ENCODE data around the gene TMTC1. TPM values are rescaled to one million over a fixed set of nuclear protein-coding genes. Genes with fewer than 3 reads are reported as not detected.

TMTC1 gene
- total RNA-seq, 1 donor from 2014 or later, result 1.4 TPM

- Mint-ChIP-seq H3K27ac (ENCODE audit: unreplicated experiment) (no peak overlapping the region), H3K27me3 (ENCODE audit: unreplicated experiment) (no peaks in the 10 kb centered on the region), H3K4me3 (ENCODE audit: unreplicated experiment) (no peak overlapping the region), H3K36me3 (ENCODE audit: unreplicated experiment) (no peaks in the 10 kb centered on the region), H3K9me3 (ENCODE audit: unreplicated experiment) (no peaks in the 10 kb centered on the region), H3K4me1 (ENCODE audit: low read depth, unreplicated experiment) (no peaks in the 10 kb centered on the region)
- DNase-seq, result no peak
- no peak for TF ChIP-seq CTCF (IDR thresholded peaks at IDR 0.05; ENCODE audit: partially characterized antibody, unreplicated experiment)
Measured at GRCh38 chr12:29521951-29522350, 261.8 kb downstream of the TMTC1 start.

GRCh38 chr12:29519585-29520182, 264.1 kb downstream of the TMTC1 start:
- peak; percentile 82 for TF ChIP-seq CTCF (IDR thresholded peaks at IDR 0.05; ENCODE audit: partially characterized antibody, unreplicated experiment)
- Mint-ChIP-seq H3K4me1 (ENCODE audit: low read depth, unreplicated experiment) (no peaks in the 10 kb centered on the region), H3K27me3 (ENCODE audit: unreplicated experiment) (no peaks in the 10 kb centered on the region), H3K36me3 (ENCODE audit: unreplicated experiment) (no peaks in the 10 kb centered on the region), H3K9me3 (ENCODE audit: unreplicated experiment) (no peaks in the 10 kb centered on the region), H3K4me3 (ENCODE audit: unreplicated experiment) (no peak overlapping the region), H3K27ac (ENCODE audit: unreplicated experiment) (no peak overlapping the region)
- DNase-seq, result no peak

GRCh38 chr12:29518407-29518806, 265.3 kb downstream of the TMTC1 start:
- no peaks in the 10 kb centered on the region for H3K27me3 Mint-ChIP-seq (ENCODE audit: unreplicated experiment)
- H3K36me3 Mint-ChIP-seq (ENCODE audit: unreplicated experiment), result no peaks in the 10 kb centered on the region
- no peak for TF ChIP-seq CTCF (IDR thresholded peaks at IDR 0.05; ENCODE audit: partially characterized antibody, unreplicated experiment)
- DNase-seq, result no peak
- no peak overlapping the region for H3K27ac Mint-ChIP-seq (ENCODE audit: unreplicated experiment)
- no peak overlapping the region for H3K4me3 Mint-ChIP-seq (ENCODE audit: unreplicated experiment)
- no peaks in the 10 kb centered on the region for H3K9me3 Mint-ChIP-seq (ENCODE audit: unreplicated experiment)
- no peaks in the 10 kb centered on the region for H3K4me1 Mint-ChIP-seq (ENCODE audit: low read depth, unreplicated experiment)

GRCh38 chr12:29517264-29517663, 266.5 kb downstream of the TMTC1 start:
- TF ChIP-seq CTCF (IDR thresholded peaks at IDR 0.05; ENCODE audit: partially characterized antibody, unreplicated experiment), result no peak
- Mint-ChIP-seq H3K27me3 (ENCODE audit: unreplicated experiment) (no peaks in the 10 kb centered on the region), H3K9me3 (ENCODE audit: unreplicated experiment) (no peaks in the 10 kb centered on the region), H3K4me3 (ENCODE audit: unreplicated experiment) (no peak overlapping the region), H3K27ac (ENCODE audit: unreplicated experiment) (no peak overlapping the region), H3K4me1 (ENCODE audit: low read depth, unreplicated experiment) (no peaks in the 10 kb centered on the region), H3K36me3 (ENCODE audit: unreplicated experiment) (no peaks in the 10 kb centered on the region)
- no peak for DNase-seq

GRCh38 chr12:29516431-29516875, 267.3 kb downstream of the TMTC1 start:
- Mint-ChIP-seq H3K9me3 (ENCODE audit: unreplicated experiment) (no peaks in the 10 kb centered on the region), H3K4me1 (ENCODE audit: low read depth, unreplicated experiment) (no peaks in the 10 kb centered on the region), H3K36me3 (ENCODE audit: unreplicated experiment) (no peaks in the 10 kb centered on the region), H3K27me3 (ENCODE audit: unreplicated experiment) (no peaks in the 10 kb centered on the region), H3K27ac (ENCODE audit: unreplicated experiment) (no peak overlapping the region), H3K4me3 (ENCODE audit: unreplicated experiment) (no peak overlapping the region)
- DNase-seq, result no peak
- no peak for TF ChIP-seq CTCF (IDR thresholded peaks at IDR 0.05; ENCODE audit: partially characterized antibody, unreplicated experiment)

Measured in glutamatergic neuron (in vitro differentiated cells).